ENCODE measurements around the gene TRAPPC8.

TRAPPC8 gene

DNA sequence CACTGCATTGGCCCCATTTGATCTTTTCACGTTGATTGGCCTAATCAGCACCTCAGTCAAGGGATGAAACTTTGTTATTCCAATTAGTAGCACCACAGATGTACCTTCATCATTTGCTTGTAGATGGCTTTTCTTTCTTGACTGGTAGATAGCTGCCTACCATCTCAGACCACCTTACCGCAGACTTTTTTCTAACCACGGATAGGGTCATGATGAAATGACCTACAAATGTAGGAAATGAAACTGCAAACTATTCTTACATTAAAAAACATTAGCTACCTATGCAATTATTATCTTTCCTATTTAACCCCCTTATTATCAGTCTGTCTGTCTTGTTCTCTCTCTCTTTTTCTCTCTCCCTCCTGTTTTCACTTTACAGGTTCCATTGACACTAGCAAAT lies 159.9 kb downstream of the TRAPPC8 start:
- DNase-seq: no peak
